IMR-90 (cell line): Measurements from ENCODE around the gene RIMS1.

Experiments used
- CEBPB ChIP-seq: IDR thresholded peaks from 2 replicates; pipeline ENCODE4 v1.6.1; 2012; ENCODE audit warnings: low read depth, low read length, improper control_type of control experiment
- CHD1 ChIP-seq: IDR thresholded peaks from 2 replicates; pipeline ENCODE4 v1.6.1; 2012; ENCODE audit warnings: low read depth, low read length, improper control_type of control experiment
- CTCF ChIP-seq: conservative IDR thresholded peaks from 2 replicates; pipeline ENCODE4 v1.5.1; 2012; ENCODE audit warnings: mild to moderate bottlenecking, low read depth, low read length, improper control_type of control experiment
- MAFK ChIP-seq: IDR thresholded peaks from 2 replicates; pipeline ENCODE4 v1.6.1; 2012; ENCODE audit warnings: low read depth, low read length, improper control_type of control experiment
- MXI1 ChIP-seq: IDR thresholded peaks from 2 replicates; pipeline ENCODE4 v1.6.1; 2012; ENCODE audit warnings: low read depth, mild to moderate bottlenecking, low read length, moderate library complexity, borderline replicate concordance
- NFE2L2 ChIP-seq: fragments of 150-350 bp; IDR thresholded peaks from 2 replicates; pipeline ENCODE4 v1.6.1; 2016; ENCODE audit warnings: low read depth, mild to moderate bottlenecking, low read length
- POLR2A ChIP-seq: IDR thresholded peaks from 2 replicates; pipeline ENCODE4 v1.6.1; 2012; ENCODE audit warnings: mild to moderate bottlenecking, low read depth, low read length
- RAD21 ChIP-seq: IDR thresholded peaks from 2 replicates; pipeline ENCODE4 v1.6.1; 2012; ENCODE audit warnings: low read length, improper control_type of control experiment

DNA sequence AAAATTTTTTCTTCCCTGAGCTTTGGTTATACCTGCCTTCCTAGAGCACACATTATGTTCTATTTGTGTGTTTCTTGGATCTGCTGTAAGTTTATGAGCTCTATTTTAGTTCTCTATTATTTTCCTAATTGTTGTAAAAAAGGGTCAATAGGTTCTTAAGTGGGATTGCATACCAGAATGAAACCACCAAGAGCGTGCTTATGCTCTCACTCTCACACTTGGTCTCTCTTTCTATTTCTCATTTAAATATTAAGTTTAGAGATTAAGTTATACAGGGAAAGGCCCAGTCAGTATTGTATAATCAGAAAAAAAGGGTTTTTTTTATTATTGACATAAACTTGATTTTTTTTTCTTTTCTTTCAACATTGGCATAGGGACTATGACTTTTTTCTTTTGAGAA, 96.8 kb downstream of the RIMS1 start:
- no peak for TF ChIP-seq MAFK
- no peak for TF ChIP-seq CTCF
- TF ChIP-seq RAD21 = no peak
- TF ChIP-seq POLR2A = no peak
- TF ChIP-seq CEBPB = no peak
- TF ChIP-seq MXI1 = no peak
- no peak for TF ChIP-seq CHD1
- TF ChIP-seq NFE2L2 = no peak
